HUES48 (cell line): Measurements from ENCODE around the gene STX11.

Source experiments
- H3K27ac ChIP-seq: one replicate; pipeline ENCODE4 v1.7.0; 2013; ENCODE audit warnings: low read depth, low read length, inconsistent platforms
- H3K27me3 ChIP-seq: 2 replicates; pipeline ENCODE4 v1.6.1; 2013; ENCODE audit warnings: mild to moderate bottlenecking, low read length; ENCODE audit not compliant: control insufficient read depth, insufficient read depth
- H3K36me3 ChIP-seq: 2 replicates; pipeline ENCODE4 v1.6.1; 2013; ENCODE audit warnings: low read length; ENCODE audit not compliant: control insufficient read depth, insufficient read depth
- H3K4me1 ChIP-seq: 2 replicates; pipeline ENCODE4 v1.6.1; 2013; ENCODE audit warnings: mild to moderate bottlenecking, low read length; ENCODE audit not compliant: control insufficient read depth, insufficient read depth
- H3K4me3 ChIP-seq: 2 replicates; pipeline ENCODE4 v1.5.1; 2013; ENCODE audit warnings: mild to moderate bottlenecking, low read depth, low read length
- H3K9ac ChIP-seq: 2 replicates; pipeline ENCODE4 v1.6.1; 2013; ENCODE audit warnings: mild to moderate bottlenecking, low read depth, low read length, moderate library complexity
- H3K9me3 ChIP-seq: 2 replicates; pipeline ENCODE4 v1.6.1; 2013; ENCODE audit warnings: low read length; ENCODE audit not compliant: control insufficient read depth, insufficient read depth

STX11 gene

DNA sequence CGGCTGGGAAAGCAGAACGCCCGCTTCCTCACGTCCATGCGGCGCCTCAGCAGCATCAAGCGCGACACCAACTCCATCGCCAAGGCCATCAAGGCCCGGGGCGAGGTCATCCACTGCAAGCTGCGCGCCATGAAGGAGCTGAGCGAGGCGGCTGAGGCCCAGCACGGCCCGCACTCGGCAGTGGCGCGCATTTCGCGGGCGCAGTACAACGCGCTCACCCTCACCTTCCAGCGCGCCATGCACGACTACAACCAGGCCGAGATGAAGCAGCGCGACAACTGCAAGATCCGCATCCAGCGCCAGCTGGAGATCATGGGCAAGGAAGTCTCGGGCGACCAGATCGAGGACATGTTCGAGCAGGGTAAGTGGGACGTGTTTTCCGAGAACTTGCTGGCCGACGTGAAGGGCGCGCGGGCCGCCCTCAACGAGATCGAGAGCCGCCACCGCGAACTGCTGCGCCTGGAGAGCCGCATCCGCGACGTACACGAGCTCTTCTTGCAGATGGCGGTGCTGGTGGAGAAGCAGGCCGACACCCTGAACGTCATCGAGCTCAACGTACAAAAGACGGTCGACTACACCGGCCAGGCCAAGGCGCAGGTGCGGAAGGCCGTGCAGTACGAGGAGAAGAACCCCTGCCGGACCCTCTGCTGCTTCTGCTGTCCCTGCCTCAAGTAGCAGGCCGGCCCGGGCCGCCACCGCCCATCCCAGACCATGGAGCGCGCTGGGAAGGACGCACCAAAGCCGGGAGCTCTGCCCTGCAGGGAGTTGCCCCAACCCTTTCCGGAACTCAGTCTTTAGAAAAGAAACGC lies 36.7 kb downstream of the STX11 start:
- no peak overlapping the region for H3K9ac ChIP-seq

DNA sequence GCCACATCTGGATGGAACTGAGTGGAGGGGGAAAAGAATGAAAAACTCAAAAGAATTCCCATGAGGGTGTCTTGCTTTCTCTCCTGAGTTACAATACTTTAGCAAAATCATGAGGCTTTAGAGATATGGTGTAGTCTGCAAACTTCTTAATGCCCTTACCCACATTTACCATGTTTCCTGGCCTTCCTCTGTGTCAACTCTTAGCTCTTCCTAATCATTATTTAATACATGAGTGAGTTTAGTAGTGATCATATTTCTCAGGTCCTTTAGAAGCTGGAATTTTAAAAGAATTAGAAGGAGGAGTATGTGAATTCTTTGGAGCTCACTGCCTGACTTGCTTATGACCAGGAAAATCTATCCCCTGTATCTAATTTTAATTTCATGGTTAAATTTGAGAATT lies 39.0 kb downstream of the STX11 start:
- Histone ChIP-seq H3K9ac (no peak overlapping the region), H3K4me1 (peaks cover 2% of the 10 kb centered on the region; the same call in 1 of the 2 replicates), H3K27me3 (no peaks in the 10 kb centered on the region), H3K4me3 (no peak overlapping the region), H3K9me3 (no peaks in the 10 kb centered on the region), H3K27ac (no peak overlapping the region), H3K36me3 (no peaks in the 10 kb centered on the region)

More for the DNA sequence above, 36.7 kb downstream of the STX11 start:
- H3K4me3 ChIP-seq = no peak overlapping the region
- no peaks in the 10 kb centered on the region for H3K4me1 ChIP-seq
- H3K9me3 ChIP-seq = no peaks in the 10 kb centered on the region
- H3K27ac ChIP-seq = no peak overlapping the region
- no peaks in the 10 kb centered on the region for H3K27me3 ChIP-seq
- no peaks in the 10 kb centered on the region for H3K36me3 ChIP-seq

DNA sequence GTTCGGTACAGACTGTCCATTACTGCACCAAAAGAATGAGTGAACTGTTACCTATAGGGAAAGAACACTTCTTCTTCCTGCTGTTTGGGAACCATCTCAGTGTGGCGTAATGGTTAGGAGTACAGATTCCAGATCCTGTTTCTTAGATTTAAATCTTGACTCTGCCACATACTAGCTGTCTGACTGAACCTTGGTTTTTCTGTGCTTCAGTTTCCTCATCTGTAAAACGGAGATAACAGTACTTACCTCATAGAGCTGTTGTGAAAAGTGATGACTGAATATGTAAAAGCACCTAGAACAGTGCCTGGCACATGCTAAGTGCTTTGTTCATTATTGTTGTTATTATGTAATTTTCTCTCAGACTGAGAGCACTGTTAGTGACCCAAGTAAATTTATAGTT lies 39.8 kb downstream of the STX11 start:
- Histone ChIP-seq H3K36me3 (no peaks in the 10 kb centered on the region), H3K27ac (no peak overlapping the region), H3K9ac (no peak overlapping the region), H3K4me3 (no peak overlapping the region), H3K4me1 (peaks cover 8% of the 10 kb centered on the region; the same call in 1 of the 2 replicates), H3K9me3 (no peaks in the 10 kb centered on the region), H3K27me3 (no peaks in the 10 kb centered on the region)

DNA sequence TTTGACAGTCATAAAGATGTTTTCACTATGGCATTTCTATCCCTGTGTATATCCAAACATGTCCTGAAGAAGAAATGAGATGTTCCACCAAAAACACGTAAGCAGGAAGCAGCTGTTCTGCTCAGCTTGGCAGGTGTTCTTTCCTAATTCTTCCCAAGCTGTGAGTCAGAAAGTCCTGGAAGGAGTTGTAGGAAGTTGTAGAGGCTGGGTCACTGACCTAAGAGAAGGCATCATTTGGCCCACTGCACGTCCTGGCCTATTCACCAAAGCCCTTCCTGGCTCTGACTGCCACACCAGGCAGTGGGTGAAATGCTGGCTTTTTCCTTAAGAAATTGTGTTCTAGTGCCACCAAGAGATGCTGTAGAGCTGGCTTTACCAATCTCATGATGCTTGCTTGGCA lies 40.3 kb downstream of the STX11 start:
- Histone ChIP-seq H3K9ac (no peak overlapping the region), H3K27ac (no peak overlapping the region), H3K4me3 (no peak overlapping the region), H3K9me3 (no peaks in the 10 kb centered on the region), H3K4me1 (peaks cover 8% of the 10 kb centered on the region; the same call in 1 of the 2 replicates), H3K27me3 (no peaks in the 10 kb centered on the region), H3K36me3 (no peaks in the 10 kb centered on the region)

DNA sequence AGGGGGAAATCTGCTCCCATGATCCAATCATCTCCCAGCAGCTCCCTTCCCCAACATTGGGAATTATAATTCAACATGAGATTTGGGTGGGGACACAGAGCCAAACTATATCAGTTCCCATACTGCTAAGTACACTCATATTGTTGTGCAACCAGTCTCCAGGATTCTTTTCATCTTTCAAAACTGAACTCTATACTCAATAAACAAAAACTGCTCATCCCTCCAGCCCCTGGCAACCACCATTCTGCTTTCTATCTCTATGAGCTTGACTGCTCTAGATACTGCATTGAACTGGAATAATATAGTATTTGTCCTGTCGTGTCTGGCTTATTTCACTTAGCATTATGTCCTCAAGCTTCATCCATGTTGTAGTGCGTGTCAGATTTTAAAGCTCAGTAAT lies 42.9 kb downstream of the STX11 start:
- no peak overlapping the region for H3K27ac ChIP-seq

GRCh38 chr6:144194293-144194810 lies 44.0 kb downstream of the STX11 start:
- H3K9ac ChIP-seq = no peak overlapping the region
- no peak overlapping the region for H3K4me3 ChIP-seq
- H3K4me1 ChIP-seq = peaks cover 8% of the 10 kb centered on the region; the same call in 1 of the 2 replicates
- H3K36me3 ChIP-seq = no peaks in the 10 kb centered on the region
- H3K27me3 ChIP-seq = no peaks in the 10 kb centered on the region
- no peak overlapping the region for H3K27ac ChIP-seq
- no peaks in the 10 kb centered on the region for H3K9me3 ChIP-seq

More for the DNA sequence above, 42.9 kb downstream of the STX11 start:
- Histone ChIP-seq H3K9ac (no peak overlapping the region), H3K36me3 (no peaks in the 10 kb centered on the region), H3K27me3 (no peaks in the 10 kb centered on the region), H3K9me3 (no peaks in the 10 kb centered on the region), H3K4me1 (peaks cover 8% of the 10 kb centered on the region; the same call in 1 of the 2 replicates), H3K4me3 (no peak overlapping the region)

GRCh38 chr6:144195671-144196270 lies 45.5 kb downstream of the STX11 start:
- H3K9me3 ChIP-seq = no peaks in the 10 kb centered on the region
- H3K27ac ChIP-seq = no peak overlapping the region
- H3K4me1 ChIP-seq = peaks cover 8% of the 10 kb centered on the region; the same call in 1 of the 2 replicates
- H3K9ac ChIP-seq = no peak overlapping the region
- H3K4me3 ChIP-seq = no peak overlapping the region
- H3K36me3 ChIP-seq = no peaks in the 10 kb centered on the region
- H3K27me3 ChIP-seq = no peaks in the 10 kb centered on the region

GRCh38 chr6:144197919-144198318 lies 47.6 kb downstream of the STX11 start:
- Histone ChIP-seq H3K4me3 (no peak overlapping the region), H3K9me3 (peaks cover 9% of the 10 kb centered on the region), H3K4me1 (peaks cover 8% of the 10 kb centered on the region; the same call in 1 of the 2 replicates), H3K36me3 (no peaks in the 10 kb centered on the region), H3K9ac (no peak overlapping the region), H3K27ac (no peak overlapping the region), H3K27me3 (no peaks in the 10 kb centered on the region)

- Histone ChIP-seq H3K36me3 (no peaks in the 10 kb centered on the region), H3K9me3 (peaks cover 14% of the 10 kb centered on the region), H3K9ac (no peak overlapping the region), H3K27me3 (no peaks in the 10 kb centered on the region), H3K27ac (no peak overlapping the region), H3K4me3 (no peak overlapping the region), H3K4me1 (no peaks in the 10 kb centered on the region)
Measured at GRCh38 chr6:144202879-144203468, 52.7 kb downstream of the STX11 start.

- Histone ChIP-seq H3K4me3 (no peak overlapping the region), H3K27me3 (no peaks in the 10 kb centered on the region), H3K4me1 (peaks cover 8% of the 10 kb centered on the region; the same call in 1 of the 2 replicates), H3K27ac (no peak overlapping the region), H3K36me3 (no peaks in the 10 kb centered on the region), H3K9ac (no peak overlapping the region), H3K9me3 (no peaks in the 10 kb centered on the region)
Measured at GRCh38 chr6:144211160-144211559, 60.8 kb downstream of the STX11 start.

- Histone ChIP-seq H3K9me3 (no peaks in the 10 kb centered on the region), H3K4me3 (no peak overlapping the region), H3K36me3 (no peaks in the 10 kb centered on the region), H3K4me1 (peaks cover 15% of the 10 kb centered on the region), H3K9ac (no peak overlapping the region), H3K27ac (no peak overlapping the region), H3K27me3 (no peaks in the 10 kb centered on the region)
Measured at GRCh38 chr6:144213315-144213714, 63.0 kb downstream of the STX11 start.
